ENCODE measurements around the gene CNN2. TPM values are rescaled to one million over a fixed set of nuclear protein-coding genes. Genes with fewer than 3 reads are reported as not detected.

CNN2 gene
- total RNA-seq, 4 donors from 2014 or later, result 2.2 to 10.1 (median 4.1) TPM

DNA sequence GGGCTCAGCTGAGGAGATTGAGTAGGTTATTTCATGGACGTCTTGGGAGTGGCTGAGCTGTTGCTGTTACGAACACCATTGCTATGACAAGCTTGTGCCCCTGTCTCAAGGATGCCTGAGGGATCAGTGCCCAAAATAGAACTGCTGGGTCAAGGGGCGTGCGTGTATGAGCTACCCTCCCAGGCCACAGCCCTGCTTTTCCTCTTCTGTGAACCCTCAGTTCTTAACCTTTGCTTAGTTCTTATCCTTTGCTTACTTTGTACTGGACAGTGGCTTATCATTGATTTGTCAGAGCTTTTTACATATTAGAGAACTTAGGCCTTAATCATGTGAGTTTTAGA is 49.6 kb downstream of the CNN2 start:
- Histone ChIP-seq H3K9me3 (no peaks in the 10 kb centered on the region), H3K36me3 (no peaks in the 10 kb centered on the region), H3K27me3 (peaks cover 12 to 15% (median 15%) of the 10 kb centered on the region in 3 donors), H3K27ac (no peak overlapping the region), H3K4me1 (no peaks in the 10 kb centered on the region), H3K4me3 (no peak overlapping the region)
- DNase-seq (no peak), ATAC-seq (no peak)
- in situ Hi-C loops (cut with MboI; ENCODE audit: low sequenced_read_pairs in 4 of 4), result no loop called here
- intact Hi-C loops (cut with DNase I; ENCODE audit: low total_unique reads), result no loop called here
- TF ChIP-seq CTCF (IDR thresholded peaks at IDR 0.05 in 4 of 5, conservative IDR thresholded peaks at IDR 0.05 in 1 of 5) (no peak), POLR2A (IDR thresholded peaks at IDR 0.05) (no peak)

DNA sequence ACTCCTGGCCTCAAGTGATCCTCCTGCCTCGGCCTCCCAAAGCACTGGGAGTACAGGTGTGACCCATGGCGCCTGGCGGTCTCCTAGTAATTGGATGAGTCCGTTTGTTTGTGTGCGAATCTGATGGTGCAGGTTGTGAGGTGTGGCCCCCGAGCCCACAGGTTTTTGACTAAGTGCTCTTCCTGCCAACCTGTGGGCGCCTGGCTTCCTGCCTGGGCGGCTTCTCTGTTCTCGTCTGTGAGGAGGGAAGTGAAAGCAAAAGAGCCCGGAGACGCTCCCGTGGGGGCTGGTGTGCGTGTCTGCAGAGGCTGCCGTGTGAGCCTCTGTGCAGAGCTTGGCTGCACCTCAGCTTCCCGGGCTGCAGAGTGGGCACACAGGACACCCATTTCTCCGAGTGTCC is 50.5 kb downstream of the CNN2 start:
- in situ Hi-C loops (cut with MboI; ENCODE audit: low sequenced_read_pairs in 4 of 4) (no loop called here), intact Hi-C loops (cut with DNase I; ENCODE audit: low total_unique reads) (no loop called here)
- H3K27ac ChIP-seq, result no peak overlapping the region
- H3K4me1 ChIP-seq, result no peaks in the 10 kb centered on the region
- peak in 1 of 2 donors; percentile 50 for DNase-seq
- H3K9me3 ChIP-seq, result no peaks in the 10 kb centered on the region
- peaks cover 5 to 17% (median 14%) of the 10 kb centered on the region in 3 donors for H3K27me3 ChIP-seq
- no peaks in the 10 kb centered on the region for H3K36me3 ChIP-seq
- TF ChIP-seq CTCF (IDR thresholded peaks at IDR 0.05 in 4 of 5, conservative IDR thresholded peaks at IDR 0.05 in 1 of 5) (no peak), POLR2A (IDR thresholded peaks at IDR 0.05) (no peak)
- H3K4me3 ChIP-seq, result no peak overlapping the region
- no peak for ATAC-seq

GRCh38 chr19:1079566-1080111 is 53.2 kb downstream of the CNN2 start:
- intact Hi-C loops (cut with DNase I; ENCODE audit: low total_unique reads) (no loop called here), in situ Hi-C loops (cut with MboI; ENCODE audit: low sequenced_read_pairs in 4 of 4) (no loop called here)
- Histone ChIP-seq H3K27ac (no peak overlapping the region), H3K27me3 (peaks cover 3 to 17% (median 10%) of the 10 kb centered on the region in 3 donors), H3K4me3 (no peak overlapping the region), H3K4me1 (no peaks in the 10 kb centered on the region), H3K36me3 (no peaks in the 10 kb centered on the region), H3K9me3 (no peaks in the 10 kb centered on the region)
- TF ChIP-seq CTCF (IDR thresholded peaks at IDR 0.05 in 4 of 5, conservative IDR thresholded peaks at IDR 0.05 in 1 of 5), result no peak
- TF ChIP-seq POLR2A (IDR thresholded peaks at IDR 0.05), result no peak
- ATAC-seq (no peak), DNase-seq (no peak)

- TF ChIP-seq CTCF (IDR thresholded peaks at IDR 0.05 in 4 of 5, conservative IDR thresholded peaks at IDR 0.05 in 1 of 5), result no peak
- no peak for TF ChIP-seq POLR2A (IDR thresholded peaks at IDR 0.05)
These were observed 54.2 kb downstream of the CNN2 start for GRCh38 chr19:1080360-1081161.

More at GRCh38 chr19:1080360-1081161, 54.2 kb downstream of the CNN2 start:
- Histone ChIP-seq H3K4me3 (no peak overlapping the region), H3K4me1 (no peaks in the 10 kb centered on the region), H3K9me3 (no peaks in the 10 kb centered on the region), H3K27ac (no peak overlapping the region), H3K27me3 (peaks cover 5 to 17% (median 10%) of the 10 kb centered on the region in 3 donors), H3K36me3 (no peaks in the 10 kb centered on the region)
- in situ Hi-C loops (cut with MboI; ENCODE audit: low sequenced_read_pairs in 4 of 4) (no loop called here), intact Hi-C loops (cut with DNase I; ENCODE audit: low total_unique reads) (no loop called here)
- DNase-seq (no peak), ATAC-seq (no peak)

All from gastrocnemius medialis (tissue), 4 donors.